Stimulated activated CD8-positive, alpha-beta memory T cell treated with anti-CD3 and anti-CD28 coated beads, Interleukin-15, amount 100 ng/mL, for 1 hour (primary cell): ENCODE measurements around the gene PLOD1.
"Not testable (repeated sequence)": the region's sequence is repeated elsewhere in the genome, so short reads cannot be mapped to it uniquely, and the experiment has no call there.

Experiments
- DNase-seq: peaks from one replicate; pipeline ENCODE4 v3.0.0-alpha.2; 2020; ENCODE audit warnings: low read depth

The PLOD1 gene

GRCh38 chr1:11939794-11940193 is 5.3 kb downstream of the PLOD1 start:
- DNase-seq = not testable (repeated sequence)

- no peak for DNase-seq
These were observed 5.9 kb downstream of the PLOD1 start for GRCh38 chr1:11940260-11940921.

GRCh38 chr1:11942280-11942679 is 7.8 kb downstream of the PLOD1 start:
- DNase-seq = no peak

GRCh38 chr1:11943619-11944018 is 9.1 kb downstream of the PLOD1 start:
- DNase-seq = no peak

- DNase-seq = no peak
These were observed 9.9 kb downstream of the PLOD1 start for GRCh38 chr1:11944358-11944931.

- no peak for DNase-seq
These were observed 12.1 kb downstream of the PLOD1 start for GRCh38 chr1:11946647-11947046.

GRCh38 chr1:11948822-11949458 is 14.4 kb downstream of the PLOD1 start:
- DNase-seq = no peak

GRCh38 chr1:11951901-11952300 is 17.4 kb downstream of the PLOD1 start:
- DNase-seq = no peak

GRCh38 chr1:11952455-11953109 is 18.1 kb downstream of the PLOD1 start:
- DNase-seq = no peak

- DNase-seq = no peak
These were observed 20.7 kb downstream of the PLOD1 start for GRCh38 chr1:11955221-11955620.

- no peak for DNase-seq
These were observed 22.9 kb downstream of the PLOD1 start for GRCh38 chr1:11957398-11957797.

GRCh38 chr1:11957897-11958296 is 23.4 kb downstream of the PLOD1 start:
- no peak for DNase-seq

GRCh38 chr1:11960276-11960675 is 25.8 kb downstream of the PLOD1 start:
- no peak for DNase-seq

GRCh38 chr1:11960715-11961114 is 26.2 kb downstream of the PLOD1 start:
- DNase-seq = no peak

- no peak for DNase-seq
These were observed 26.7 kb downstream of the PLOD1 start for GRCh38 chr1:11961230-11961629.

- DNase-seq = no peak
These were observed 29.1 kb downstream of the PLOD1 start for GRCh38 chr1:11963622-11964021.

GRCh38 chr1:11964656-11965055 is 30.1 kb downstream of the PLOD1 start:
- DNase-seq = no peak

- no peak for DNase-seq
These were observed 32.6 kb downstream of the PLOD1 start for GRCh38 chr1:11967028-11967547.

GRCh38 chr1:11970441-11971185 is 36.1 kb downstream of the PLOD1 start:
- no peak for DNase-seq

- no peak for DNase-seq
These were observed 43.1 kb downstream of the PLOD1 start for GRCh38 chr1:11977625-11978024.

- no peak for DNase-seq
These were observed 43.8 kb downstream of the PLOD1 start for GRCh38 chr1:11978301-11978700.
